CD4-positive, alpha-beta T cell (primary cell): ENCODE data around the gene SERPING1. TPM values are rescaled to one million over a fixed set of nuclear protein-coding genes. Genes with fewer than 3 reads are reported as not detected.
"Not testable (repeated sequence)": the region's sequence is repeated elsewhere in the genome, so short reads cannot be mapped to it uniquely, and the experiment has no call there.

Experiments
- ATAC-seq: fragments of 200-7000 bp; cut with Tn5 transposase; one replicate; pipeline ENCODE4 v1.10.0; 2022; ENCODE audit warnings: mild to moderate bottlenecking; ENCODE audit not compliant: poor library complexity
- CTCF ChIA-PET: fragments of 350-600 bp; sonication (Branson Sonifier 250); formaldehyde crosslinking; loops from one replicate; lab custom pipeline; 2021; ENCODE audit warnings: antibody characterized with exemption, inconsistent platforms; lab: Charles Lee
- POLR2A ChIA-PET: fragments of 350-600 bp; sonication (Branson Sonifier 250); formaldehyde crosslinking; loops from one replicate; lab custom pipeline; 2021; ENCODE audit warnings: antibody characterized with exemption, inconsistent platforms; lab: Charles Lee
- DNase-seq, 14 experiments: peaks; one replicate each; pipeline ENCODE4 v3.0.0-alpha.2; 2013 to 2020; ENCODE audit warnings: mixed read lengths in 2 of 14
- H3K27ac ChIP-seq, 2 donors: one replicate each; pipeline versions ENCODE4 v1.5.1 to v1.7.0; 2013; ENCODE audit warnings: low read length in 2 of 2, low read depth in 1 of 2, mild to moderate bottlenecking in 1 of 2
- H3K27me3 ChIP-seq, 2 experiments: 1 replicate in 1 of 2; 2 replicates in 1 of 2; pipeline versions ENCODE4 v1.6.1 to v1.7.0; 2013; ENCODE audit warnings: low read length in 2 of 2, control low read depth in 1 of 2, mild to moderate bottlenecking in 1 of 2, moderate library complexity in 1 of 2; ENCODE audit not compliant: insufficient read depth in 2 of 2, control insufficient read depth in 1 of 2
- H3K36me3 ChIP-seq: one replicate; pipeline ENCODE4 v1.6.1; 2013; ENCODE audit warnings: low read length, control low read depth; ENCODE audit not compliant: insufficient read depth
- H3K4me1 ChIP-seq: one replicate; pipeline ENCODE4 v1.6.1; 2013; ENCODE audit warnings: low read length, control low read depth; ENCODE audit not compliant: insufficient read depth
- H3K4me3 ChIP-seq: one replicate; pipeline ENCODE4 v1.5.1; 2013; ENCODE audit warnings: mild to moderate bottlenecking, low read length, moderate library complexity
- H3K9me3 ChIP-seq, 2 experiments: 1 replicate in 1 of 2; 2 replicates in 1 of 2; pipeline versions ENCODE4 v1.6.1 to v1.7.0; 2013; ENCODE audit warnings: low read length in 2 of 2, mild to moderate bottlenecking in 2 of 2, control low read depth in 1 of 2, moderate library complexity in 1 of 2; ENCODE audit not compliant: control insufficient read depth in 1 of 2, insufficient read depth in 1 of 2
- H3K27ac Mint-ChIP-seq: one replicate; pipeline ENCODE4 v1.8.0; 2020; ENCODE audit warnings: mixed read lengths
- H3K27me3 Mint-ChIP-seq: one replicate; pipeline ENCODE4 v1.8.0; 2021; ENCODE audit warnings: mixed read lengths
- H3K36me3 Mint-ChIP-seq: one replicate; pipeline ENCODE4 v1.8.0; 2021; ENCODE audit warnings: low read depth, mixed read lengths
- H3K4me1 Mint-ChIP-seq: one replicate; pipeline ENCODE4 v1.8.0; 2021; ENCODE audit warnings: low read depth, mixed read lengths
- H3K4me3 Mint-ChIP-seq: one replicate; pipeline ENCODE4 v1.8.0; 2020; ENCODE audit warnings: mild to moderate bottlenecking, mixed read lengths
- H3K9me3 Mint-ChIP-seq: one replicate; pipeline ENCODE4 v1.8.0; 2020; ENCODE audit warnings: mixed read lengths
- intact Hi-C, 2 experiments: fragments of 100-400 bp; cut with DNase I in 1 of 2; cut with micrococcal nuclease in 1 of 2; formaldehyde crosslinking; loops; one replicate each; pipeline versions ENCODE4 v1.15.1 to v1.9.0; 2023 to 2025; cut with DNase I, micrococcal nuclease
- total RNA-seq, 174 experiments: library from RNA in 2 of 174; stranded (reverse) in 2 of 174; gene quantifications; one replicate each; pipeline ENCODE4 v1.2.3 and lab custom pipeline; 2021 to 2026
- TF ChIP-seq, protein P1 (sequence below): fragments of 200-600 bp; IDR thresholded peaks from one replicate; pipeline ENCODE4 v1.8.0; 2022; ENCODE audit warnings: antibody characterized with exemption, mild to moderate bottlenecking

The SERPING1 gene
- total RNA-seq, 2 experiments from 2014 or later: 0.53 TPM; not detected in 1

DNA sequence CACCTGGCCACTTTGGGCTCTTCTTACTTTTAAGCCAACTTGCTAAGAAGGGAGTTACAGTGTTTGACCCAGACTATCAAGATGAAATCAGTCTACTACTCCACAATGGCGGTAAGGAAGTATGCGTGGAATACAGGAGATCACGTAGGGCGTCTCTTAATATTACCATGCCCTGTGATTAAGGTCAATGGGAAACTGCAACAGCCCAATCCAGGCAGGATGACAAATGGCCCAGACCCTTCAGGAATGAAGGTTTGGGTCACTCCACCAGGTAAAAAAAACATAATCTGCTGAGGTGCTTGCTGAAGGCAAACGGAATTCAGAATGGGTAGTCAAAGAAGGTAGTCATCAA lies 53.2 kb downstream of the SERPING1 start:
- Mint-ChIP-seq H3K9me3 (no peaks in the 10 kb centered on the region), H3K27me3 (peaks cover 49% of the 10 kb centered on the region), H3K27ac (peak overlapping the region; percentile 83), H3K4me3 (peak overlapping the region; percentile 2), H3K36me3 (no peaks in the 10 kb centered on the region), H3K4me1 (peaks cover 48% of the 10 kb centered on the region)
- Histone ChIP-seq H3K4me3 (no peak overlapping the region), H3K27ac (no peak overlapping the region), H3K4me1 (peaks cover 44% of the 10 kb centered on the region), H3K9me3 (peaks cover 0 to 13% of the 10 kb centered on the region in 2 experiments), H3K27me3 (peaks cover 36 to 37% of the 10 kb centered on the region in 2 experiments), H3K36me3 (no peaks in the 10 kb centered on the region)
- TF ChIP-seq, protein P1, sequence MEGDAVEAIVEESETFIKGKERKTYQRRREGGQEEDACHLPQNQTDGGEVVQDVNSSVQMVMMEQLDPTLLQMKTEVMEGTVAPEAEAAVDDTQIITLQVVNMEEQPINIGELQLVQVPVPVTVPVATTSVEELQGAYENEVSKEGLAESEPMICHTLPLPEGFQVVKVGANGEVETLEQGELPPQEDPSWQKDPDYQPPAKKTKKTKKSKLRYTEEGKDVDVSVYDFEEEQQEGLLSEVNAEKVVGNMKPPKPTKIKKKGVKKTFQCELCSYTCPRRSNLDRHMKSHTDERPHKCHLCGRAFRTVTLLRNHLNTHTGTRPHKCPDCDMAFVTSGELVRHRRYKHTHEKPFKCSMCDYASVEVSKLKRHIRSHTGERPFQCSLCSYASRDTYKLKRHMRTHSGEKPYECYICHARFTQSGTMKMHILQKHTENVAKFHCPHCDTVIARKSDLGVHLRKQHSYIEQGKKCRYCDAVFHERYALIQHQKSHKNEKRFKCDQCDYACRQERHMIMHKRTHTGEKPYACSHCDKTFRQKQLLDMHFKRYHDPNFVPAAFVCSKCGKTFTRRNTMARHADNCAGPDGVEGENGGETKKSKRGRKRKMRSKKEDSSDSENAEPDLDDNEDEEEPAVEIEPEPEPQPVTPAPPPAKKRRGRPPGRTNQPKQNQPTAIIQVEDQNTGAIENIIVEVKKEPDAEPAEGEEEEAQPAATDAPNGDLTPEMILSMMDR: no peak
- no peak for ATAC-seq
- POLR2A ChIA-PET: interaction anchor here (2.4 to 2.6 kb wide), 2 partner anchors 83 to 91 kb away, joined by 7 to 10 read pairs; partner anchors contain the start of genes SELENOH and UBE2L6
- DNase-seq: no peak
- intact Hi-C loops: loop anchor here in 1 of 2 experiments (2.0 kb wide), 1 partner anchor 16 kb away; no protein-coding TSS in a partner anchor
- CTCF ChIA-PET: no interaction called here

DNA sequence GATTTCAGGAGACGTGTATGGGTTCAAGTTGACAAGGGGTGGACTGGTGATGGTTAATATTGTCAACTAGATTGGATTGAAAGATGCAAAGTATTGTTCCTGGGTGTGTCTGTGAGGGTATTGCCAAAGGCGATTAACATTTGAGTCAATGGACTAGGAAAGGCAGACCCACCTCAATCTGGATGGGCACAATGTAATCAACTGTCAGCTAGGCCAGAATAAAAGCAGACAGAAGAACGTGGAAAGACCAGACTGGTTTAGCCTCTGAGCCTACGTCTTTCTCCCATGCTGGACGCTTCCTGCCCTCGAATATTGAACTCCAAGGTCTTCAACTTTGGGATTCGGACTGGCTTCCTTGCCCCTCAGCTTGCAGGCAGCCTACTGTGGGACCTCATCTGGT lies 53.9 kb downstream of the SERPING1 start:
- ATAC-seq: no peak
- no peak overlapping the region for H3K4me3 Mint-ChIP-seq
- no peak overlapping the region for H3K27ac ChIP-seq
- intact Hi-C loops: loop anchor here in 1 of 2 experiments (2.0 kb wide), 1 partner anchor 15 kb away; no protein-coding TSS in a partner anchor
- H3K4me1 Mint-ChIP-seq: peaks cover 47% of the 10 kb centered on the region
- peaks cover 40% of the 10 kb centered on the region for H3K4me1 ChIP-seq
- TF ChIP-seq, protein P1: no peak
- H3K27me3 ChIP-seq: peaks cover 29 to 30% of the 10 kb centered on the region in 2 experiments
- no peaks in the 10 kb centered on the region for H3K36me3 Mint-ChIP-seq
- peak overlapping the region; percentile 32 for H3K27ac Mint-ChIP-seq
- CTCF ChIA-PET: interaction anchor here (1.3 kb wide), 1 partner anchor 149 kb away, joined by 3 read pairs; no protein-coding TSS in a partner anchor
- H3K9me3 ChIP-seq: peaks cover 0 to 13% of the 10 kb centered on the region in 2 experiments
- POLR2A ChIA-PET: no interaction called here
- H3K36me3 ChIP-seq: no peaks in the 10 kb centered on the region
- H3K9me3 Mint-ChIP-seq: no peaks in the 10 kb centered on the region
- peaks cover 42% of the 10 kb centered on the region for H3K27me3 Mint-ChIP-seq
- H3K4me3 ChIP-seq: no peak overlapping the region
- no peak for DNase-seq

DNA sequence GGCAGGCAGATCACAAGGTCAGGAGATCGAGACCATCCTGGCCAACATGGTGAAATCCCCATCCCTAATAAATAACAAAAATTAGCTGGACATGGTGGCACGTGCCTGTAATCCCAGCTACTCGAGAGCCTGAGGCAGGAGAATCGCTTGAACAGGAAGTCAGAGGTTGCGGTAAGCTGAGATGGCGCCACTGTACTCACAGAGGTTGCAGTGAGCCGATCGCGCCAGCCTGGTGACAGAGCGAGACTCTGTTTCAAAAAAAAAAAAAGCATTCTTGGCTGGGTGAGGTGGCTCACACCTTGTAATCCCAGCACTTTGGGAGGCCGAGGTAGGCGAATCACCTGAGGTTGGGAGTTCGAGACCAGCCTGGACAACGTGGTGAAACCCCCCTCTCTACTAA lies 54.7 kb downstream of the SERPING1 start:
- H3K4me1 Mint-ChIP-seq: peaks cover 47% of the 10 kb centered on the region
- intact Hi-C loops: not testable (repeated sequence)
- H3K4me3 ChIP-seq: peak overlapping the region; percentile 28

More for the DNA sequence above, 54.7 kb downstream of the SERPING1 start:
- Histone ChIP-seq H3K4me1 (peaks cover 39% of the 10 kb centered on the region), H3K27me3 (peaks cover 21 to 22% of the 10 kb centered on the region in 2 experiments)
- H3K27ac ChIP-seq, H3K9me3 Mint-ChIP-seq, POLR2A ChIA-PET, H3K36me3 ChIP-seq, H3K9me3 ChIP-seq, H3K36me3 Mint-ChIP-seq: not testable (repeated sequence)
- H3K27ac Mint-ChIP-seq: peak overlapping the region; percentile 66
- CTCF ChIA-PET: interaction anchor here (1.2 to 1.3 kb wide), 2 partner anchors 84 to 148 kb away, joined by 3 read pairs; no protein-coding TSS in a partner anchor
- H3K4me3 Mint-ChIP-seq: peak overlapping the region; percentile 62
- peaks cover 33% of the 10 kb centered on the region for H3K27me3 Mint-ChIP-seq
- ATAC-seq (peak; percentile 23), DNase-seq (peak in 6 of 14 experiments; percentile 32 to 78 (median 54))
